Measurements from ENCODE around the gene KRTAP10-11.
"Not testable (repeated sequence)": the region's sequence is repeated elsewhere in the genome, so short reads cannot be mapped to it uniquely, and the experiment has no call there.

The KRTAP10-11 gene

GRCh38 chr21:44667612-44668011 lies 21.4 kb downstream of the KRTAP10-11 start:
- no peak for DNase-seq

- no peak for DNase-seq
Observed at GRCh38 chr21:44670642-44671432, 24.6 kb downstream of the KRTAP10-11 start.

GRCh38 chr21:44671911-44672310 lies 25.7 kb downstream of the KRTAP10-11 start:
- no peak for DNase-seq

GRCh38 chr21:44677881-44678280 lies 31.7 kb downstream of the KRTAP10-11 start:
- no peak for DNase-seq

GRCh38 chr21:44681152-44681551 lies 34.9 kb downstream of the KRTAP10-11 start:
- DNase-seq, result no peak

GRCh38 chr21:44681861-44682579 lies 35.8 kb downstream of the KRTAP10-11 start, which contains the start of gene KRTAP12-1:
TSS of gene KRTAP12-1 (minus strand) at chr21:44682163. CDS start at chr21:44682123, 40 bp downstream.
- no peak for DNase-seq

GRCh38 chr21:44682580-44683151 lies 36.5 kb downstream of the KRTAP10-11 start:
- no peak for DNase-seq

GRCh38 chr21:44684077-44684476 lies 37.9 kb downstream of the KRTAP10-11 start:
- no peak for DNase-seq

GRCh38 chr21:44684483-44684882 lies 38.3 kb downstream of the KRTAP10-11 start:
- no peak for DNase-seq

- not testable (repeated sequence) for DNase-seq
Observed at GRCh38 chr21:44685050-44685449, 38.8 kb downstream of the KRTAP10-11 start.

- no peak for DNase-seq
Observed at GRCh38 chr21:44686000-44686781, 40.0 kb downstream of the KRTAP10-11 start.

- no peak for DNase-seq
Observed at GRCh38 chr21:44686843-44687561, 40.8 kb downstream of the KRTAP10-11 start.

- no peak for DNase-seq
Observed at GRCh38 chr21:44687671-44688070, 41.5 kb downstream of the KRTAP10-11 start.

- not testable (repeated sequence) for DNase-seq
Observed at GRCh38 chr21:44689740-44690139, 43.5 kb downstream of the KRTAP10-11 start.

- DNase-seq, result no peak
Observed at GRCh38 chr21:44691686-44692085, 45.5 kb downstream of the KRTAP10-11 start.

- no peak for DNase-seq
Observed at GRCh38 chr21:44692798-44693512, 46.7 kb downstream of the KRTAP10-11 start.

- DNase-seq, result no peak
Observed at GRCh38 chr21:44694776-44695175, 48.6 kb downstream of the KRTAP10-11 start.

- no peak for DNase-seq
Observed at GRCh38 chr21:44695184-44695583, 49.0 kb downstream of the KRTAP10-11 start.

- no peak for DNase-seq
Observed at GRCh38 chr21:44695641-44696040, 49.4 kb downstream of the KRTAP10-11 start.

- DNase-seq, result no peak
Observed at GRCh38 chr21:44696572-44696971, 50.4 kb downstream of the KRTAP10-11 start.
